Rectal smooth muscle tissue (tissue), 1 donor: ENCODE data around the gene HCFC2.
A peak's percentile ranks its signal among the peaks of the same experiment; 100 is the strongest.

Experiments used
- H3K27ac ChIP-seq: one replicate; pipeline ENCODE4 v1.7.0; 2013; ENCODE audit warnings: low read depth, low read length, inconsistent platforms
- H3K27me3 ChIP-seq: one replicate; pipeline ENCODE4 v1.7.0; 2013; ENCODE audit warnings: low read length; ENCODE audit not compliant: control insufficient read depth, insufficient read depth
- H3K36me3 ChIP-seq: one replicate; pipeline ENCODE4 v1.7.0; 2013; ENCODE audit warnings: low read length; ENCODE audit not compliant: control insufficient read depth, insufficient read depth
- H3K4me1 ChIP-seq: one replicate; pipeline ENCODE4 v1.7.0; 2013; ENCODE audit warnings: low read length; ENCODE audit not compliant: control insufficient read depth, insufficient read depth
- H3K4me3 ChIP-seq: one replicate; pipeline ENCODE4 v1.7.0; 2013; ENCODE audit warnings: low read length
- H3K9ac ChIP-seq: one replicate; pipeline ENCODE4 v1.7.0; 2013; ENCODE audit warnings: low read length

The HCFC2 gene

DNA sequence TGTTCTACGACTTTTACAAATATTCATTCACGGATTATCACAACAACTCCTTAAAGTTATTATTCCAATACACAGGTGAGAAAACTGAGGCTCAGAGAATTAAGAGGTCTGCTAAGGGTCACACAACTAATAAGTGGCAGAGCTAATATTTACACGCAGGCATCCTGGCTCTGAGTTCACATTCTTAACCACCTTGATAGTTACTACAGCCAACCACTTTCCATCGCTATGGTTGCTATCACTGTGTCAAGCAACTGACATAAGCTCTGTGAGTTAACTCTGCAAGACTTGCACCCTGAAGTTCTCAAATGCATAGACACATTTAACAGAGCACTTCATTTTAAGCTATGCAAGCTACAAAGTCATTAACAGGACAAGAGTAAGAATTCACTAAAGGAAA is 18.0 kb upstream of the HCFC2 start:
- Histone ChIP-seq H3K27ac (no peak overlapping the region), H3K4me3 (no peak overlapping the region), H3K9ac (no peak overlapping the region), H3K4me1 (peaks cover 14% of the 10 kb centered on the region), H3K27me3 (no peaks in the 10 kb centered on the region), H3K36me3 (no peaks in the 10 kb centered on the region)

- H3K27me3 ChIP-seq = no peaks in the 10 kb centered on the region
- H3K4me3 ChIP-seq = peak overlapping the region; percentile 44
- H3K4me1 ChIP-seq = peaks cover 14% of the 10 kb centered on the region
- H3K36me3 ChIP-seq = no peaks in the 10 kb centered on the region
- no peak overlapping the region for H3K9ac ChIP-seq
- no peak overlapping the region for H3K27ac ChIP-seq
Measured at GRCh38 chr12:104048162-104048561, 16.2 kb upstream of the HCFC2 start.

- no peak overlapping the region for H3K9ac ChIP-seq
- H3K27ac ChIP-seq = no peak overlapping the region
- H3K4me3 ChIP-seq = peak overlapping the region; percentile 44
- no peaks in the 10 kb centered on the region for H3K36me3 ChIP-seq
- H3K4me1 ChIP-seq = peaks cover 14% of the 10 kb centered on the region
- no peaks in the 10 kb centered on the region for H3K27me3 ChIP-seq
Measured at GRCh38 chr12:104048811-104049210, 15.5 kb upstream of the HCFC2 start.

GRCh38 chr12:104049278-104049902 is 14.9 kb upstream of the HCFC2 start:
- peaks cover 14% of the 10 kb centered on the region for H3K4me1 ChIP-seq
- H3K27ac ChIP-seq = peak overlapping the region; percentile 81
- peak overlapping the region; percentile 65 for H3K4me3 ChIP-seq
- no peak overlapping the region for H3K9ac ChIP-seq
- no peaks in the 10 kb centered on the region for H3K27me3 ChIP-seq
- no peaks in the 10 kb centered on the region for H3K36me3 ChIP-seq

DNA sequence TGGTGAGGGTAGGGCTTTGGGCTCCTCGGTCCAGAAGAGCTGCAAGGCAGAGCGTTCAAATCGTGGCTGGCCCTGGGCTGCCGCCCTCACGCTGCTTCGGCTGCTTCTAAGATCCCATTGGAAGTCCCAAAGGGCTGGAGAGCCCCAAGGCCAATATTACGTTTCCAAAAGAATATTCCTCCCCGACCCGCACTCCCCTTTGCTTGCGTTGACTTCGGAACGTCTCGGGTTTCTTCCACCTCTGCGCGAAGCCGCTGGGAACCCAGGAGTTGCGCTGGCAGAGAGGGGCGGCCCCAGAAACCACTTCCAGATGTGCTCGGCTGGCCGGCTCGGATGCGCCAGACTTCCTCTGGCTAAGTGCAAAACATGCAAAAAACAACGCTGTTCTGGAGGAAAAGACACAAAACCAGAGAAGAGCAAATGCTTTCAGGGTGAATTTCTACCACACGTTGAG is 14.4 kb upstream of the HCFC2 start, which contains the start of gene GLT8D2:
Gene GLT8D2 (minus strand): TSS at position 285 of the 454 bp plus-strand sequence. CDS start 30,539 bp downstream, outside the sequence.
- Histone ChIP-seq H3K9ac (no peak within 1 kb of the TSS), H3K4me3 (peak within 1 kb of the TSS; percentile 65), H3K4me1 (peaks cover 14% of the 10 kb centered on the region), H3K27ac (peak within 1 kb of the TSS; percentile 81), H3K36me3 (no peaks in the 10 kb centered on the region), H3K27me3 (no peaks in the 10 kb centered on the region)

DNA sequence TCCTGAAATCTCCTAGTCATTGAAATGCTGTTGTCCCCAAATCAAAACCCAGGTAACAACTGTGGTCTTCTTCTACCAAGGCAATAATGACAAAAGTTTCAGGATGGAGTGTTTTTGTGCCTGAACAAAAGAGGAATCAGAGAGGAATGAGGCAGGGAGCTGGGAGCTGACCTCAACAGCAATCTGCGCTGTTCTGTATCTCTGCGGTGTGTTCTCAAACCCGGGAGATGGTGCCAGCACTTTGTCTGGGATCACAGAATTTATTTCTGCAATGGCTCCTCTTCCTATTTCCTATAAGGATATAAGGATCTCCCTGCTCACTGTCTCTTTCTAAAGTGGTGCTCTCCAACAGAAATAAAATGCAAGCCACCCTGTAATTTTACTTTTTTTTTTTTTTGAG is 13.9 kb upstream of the HCFC2 start:
- Histone ChIP-seq H3K27me3 (no peaks in the 10 kb centered on the region), H3K27ac (peak overlapping the region; percentile 81), H3K4me1 (peaks cover 19% of the 10 kb centered on the region), H3K4me3 (peak overlapping the region; percentile 65), H3K9ac (no peak overlapping the region), H3K36me3 (no peaks in the 10 kb centered on the region)

GRCh38 chr12:104054681-104055346 is 9.5 kb upstream of the HCFC2 start:
- Histone ChIP-seq H3K9ac (no peak overlapping the region), H3K27me3 (no peaks in the 10 kb centered on the region), H3K4me1 (peaks cover 20% of the 10 kb centered on the region), H3K27ac (no peak overlapping the region), H3K36me3 (no peaks in the 10 kb centered on the region), H3K4me3 (no peak overlapping the region)

- Histone ChIP-seq H3K4me1 (peaks cover 16% of the 10 kb centered on the region), H3K4me3 (no peak overlapping the region), H3K27me3 (no peaks in the 10 kb centered on the region), H3K27ac (peak overlapping the region; percentile 56), H3K9ac (no peak overlapping the region), H3K36me3 (no peaks in the 10 kb centered on the region)
Measured at GRCh38 chr12:104055686-104056388, 8.5 kb upstream of the HCFC2 start.

- Histone ChIP-seq H3K27ac (peak overlapping the region; percentile 56), H3K4me3 (no peak overlapping the region), H3K9ac (no peak overlapping the region), H3K36me3 (no peaks in the 10 kb centered on the region), H3K27me3 (no peaks in the 10 kb centered on the region), H3K4me1 (peaks cover 16% of the 10 kb centered on the region)
Measured at GRCh38 chr12:104056419-104056972, 7.8 kb upstream of the HCFC2 start.

DNA sequence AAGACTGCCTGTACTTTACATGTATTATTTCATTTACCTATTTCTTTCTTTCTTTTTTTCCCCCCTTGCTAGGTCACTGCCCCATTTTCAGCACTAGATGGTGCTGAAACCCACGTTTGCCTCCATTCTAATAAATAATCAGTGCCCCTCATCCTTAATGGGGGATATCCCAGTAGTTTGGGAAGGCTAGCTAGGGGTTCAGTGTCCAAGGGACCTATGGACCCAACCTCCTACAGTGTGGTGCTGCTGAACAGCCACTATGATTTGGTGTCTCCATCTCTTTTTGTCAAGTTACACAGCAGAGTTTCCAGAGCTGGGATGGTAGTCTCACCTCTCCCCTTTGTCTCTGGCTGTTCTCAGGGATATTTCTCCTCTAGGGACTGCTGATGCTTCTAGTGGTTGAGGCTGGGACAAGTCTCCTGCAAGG is 6.5 kb upstream of the HCFC2 start:
- H3K36me3 ChIP-seq = no peaks in the 10 kb centered on the region
- H3K4me3 ChIP-seq = no peak overlapping the region
- H3K27ac ChIP-seq = no peak overlapping the region
- no peak overlapping the region for H3K9ac ChIP-seq
- H3K4me1 ChIP-seq = peaks cover 16% of the 10 kb centered on the region
- no peaks in the 10 kb centered on the region for H3K27me3 ChIP-seq

- Histone ChIP-seq H3K27me3 (no peaks in the 10 kb centered on the region), H3K9ac (no peak overlapping the region), H3K36me3 (no peaks in the 10 kb centered on the region), H3K4me1 (peaks cover 16% of the 10 kb centered on the region), H3K4me3 (no peak overlapping the region), H3K27ac (no peak overlapping the region)
Measured at GRCh38 chr12:104058802-104059201, 5.5 kb upstream of the HCFC2 start.

DNA sequence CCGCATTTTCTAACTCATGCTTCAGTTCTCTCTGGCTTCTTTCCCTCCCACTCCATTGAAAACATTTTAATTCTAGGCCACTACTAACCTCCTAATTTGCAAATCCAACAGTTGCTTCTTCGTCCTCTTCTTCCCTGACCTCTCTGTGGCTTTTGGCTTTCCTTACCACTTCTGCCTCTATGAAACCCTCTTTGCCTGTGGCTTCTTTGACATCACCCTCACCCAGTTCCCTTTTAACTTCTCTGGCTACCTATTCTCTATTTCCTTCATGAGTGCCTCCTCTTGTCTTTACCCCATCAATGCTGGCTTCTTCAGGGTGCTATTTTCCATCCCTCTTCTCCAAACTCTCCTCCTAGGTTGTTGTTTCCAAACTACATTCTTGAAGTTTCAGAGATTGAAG is 4.4 kb upstream of the HCFC2 start:
- H3K4me3 ChIP-seq = no peak overlapping the region
- peaks cover 16% of the 10 kb centered on the region for H3K4me1 ChIP-seq
- H3K27me3 ChIP-seq = no peaks in the 10 kb centered on the region
- H3K27ac ChIP-seq = no peak overlapping the region
- no peak overlapping the region for H3K9ac ChIP-seq
- H3K36me3 ChIP-seq = no peaks in the 10 kb centered on the region
